Upper lobe of left lung (tissue), 6 donors: ENCODE measurements around the gene EXOC4. TPM values are rescaled to one million over a fixed set of nuclear protein-coding genes. Genes with fewer than 3 reads are reported as not detected.

Source experiments
- ATAC-seq, 2 donors: fragments of 200-7000 bp; cut with Tn5 transposase; one replicate each; pipeline ENCODE4 v1.9.1; 2022; ENCODE audit warnings: mild to moderate bottlenecking in 2 of 2, moderate library complexity in 2 of 2; ENCODE audit not compliant: low FRiP score in 2 of 2
- DNase-seq, 2 donors: peaks; one replicate each; pipeline ENCODE4 v3.0.0-alpha.2; 2019 to 2020
- H3K27ac ChIP-seq, 4 donors: fragments of 200-600 bp; sonication (generic); one replicate each; pipeline ENCODE4 v1.5.1; 2016 to 2019
- H3K27me3 ChIP-seq, 4 donors: fragments of 200-600 bp; sonication (generic); one replicate each; pipeline ENCODE4 v1.5.1; 2017 to 2019
- H3K36me3 ChIP-seq, 4 donors: fragments of 200-600 bp; sonication (generic); one replicate each; pipeline ENCODE4 v1.5.1; 2016 to 2019
- H3K4me1 ChIP-seq, 4 donors: fragments of 200-600 bp; sonication (generic); one replicate each; pipeline ENCODE4 v1.5.1; 2018 to 2019
- H3K4me3 ChIP-seq, 4 donors: fragments of 200-600 bp; sonication (generic); one replicate each; pipeline ENCODE4 v1.5.1; 2017 to 2019; ENCODE audit warnings: mild to moderate bottlenecking in 2 of 4, moderate library complexity in 1 of 4
- H3K9me3 ChIP-seq, 4 donors: fragments of 200-600 bp; sonication (generic); one replicate each; pipeline ENCODE4 v1.5.1; 2018 to 2019
- CTCF ChIP-seq, 6 experiments: fragments of 450-650 bp in 4 of 6; fragments of 200-600 bp in 2 of 6; sonication (generic) in 2 of 6; IDR thresholded peaks; one replicate each; pipeline ENCODE4 v1.5.1; 2016 to 2019; ENCODE audit warnings: antibody characterized with exemption in 6 of 6
- EP300 ChIP-seq, 4 donors: sonication (generic); formaldehyde crosslinking; IDR thresholded peaks; one replicate each; pipeline ENCODE4 v1.5.1; 2017; ENCODE audit warnings: antibody characterized with exemption in 4 of 4, control low read depth in 2 of 4
- POLR2A ChIP-seq, 4 donors: fragments of 450-650 bp; IDR thresholded peaks; one replicate each; pipeline ENCODE4 v1.5.1; 2016 to 2017; ENCODE audit warnings: antibody characterized with exemption in 4 of 4, mild to moderate bottlenecking in 2 of 4
- POLR2AphosphoS5 ChIP-seq, 2 donors: sonication (generic); formaldehyde crosslinking; IDR thresholded peaks; one replicate each; pipeline ENCODE4 v1.5.1; 2017; ENCODE audit warnings: antibody characterized with exemption in 2 of 2
- WGBS, 2 donors: methylation state at CpG; one replicate each; pipeline ENCODE4 v1.1.5; 2017 to 2018; 5-methylcytosine and 5-hydroxymethylcytosine counted together
- total RNA-seq, 6 donors: library from RNA; depleted of rRNA in 4 of 6; stranded (reverse); fragments of >200 nt in 4 of 6; gene quantifications; one replicate each; pipeline versions ENCODE4 v1.1.0 to v1.2.1, GENCODE V29; 2016 to 2021
- donor health status: DM: no; HTN: no; CAD: no; lungs with moderate emphysema.
- donor health status: DM: no; HTN: yes; CAD: no; lungs with severe emphysema.

The EXOC4 gene
- total RNA-seq, 6 donors from 2014 or later: 56.3 to 325 (median 99.4) TPM

- TF ChIP-seq CTCF (IDR thresholded peaks at IDR 0.05) (no peak), EP300 (IDR thresholded peaks at IDR 0.05) (no peak), POLR2AphosphoS5 (IDR thresholded peaks at IDR 0.05) (no peak), POLR2A (IDR thresholded peaks at IDR 0.05) (no peak)
- Histone ChIP-seq H3K4me1 (no peaks in the 10 kb centered on the region), H3K27ac (no peak overlapping the region), H3K27me3 (no peaks in the 10 kb centered on the region), H3K36me3 (no peaks in the 10 kb centered on the region), H3K9me3 (no peaks in the 10 kb centered on the region), H3K4me3 (no peak overlapping the region)
- ATAC-seq (no peak), DNase-seq (no peak)
- 95% methylated on average over 11 of the region's 11 CpGs for WGBS, 2 donors
Measured at GRCh38 chr7:133796782-133797745, 544.2 kb downstream of the EXOC4 start.

- H3K27ac ChIP-seq: no peak overlapping the region
- WGBS, 2 donors: 71 to 88% methylated on average over 3 of the region's 3 CpGs
- no peak for DNase-seq
- no peak for ATAC-seq
- TF ChIP-seq POLR2AphosphoS5 (IDR thresholded peaks at IDR 0.05) (no peak), EP300 (IDR thresholded peaks at IDR 0.05) (no peak), POLR2A (IDR thresholded peaks at IDR 0.05) (no peak), CTCF (IDR thresholded peaks at IDR 0.05) (no peak)
- H3K36me3 ChIP-seq: no peaks in the 10 kb centered on the region
- no peaks in the 10 kb centered on the region for H3K4me1 ChIP-seq
- H3K27me3 ChIP-seq: no peaks in the 10 kb centered on the region
- H3K9me3 ChIP-seq: no peaks in the 10 kb centered on the region
- no peak overlapping the region for H3K4me3 ChIP-seq
Measured at GRCh38 chr7:133797818-133798520, 545.1 kb downstream of the EXOC4 start.

GRCh38 chr7:133801341-133801740 lies 548.5 kb downstream of the EXOC4 start:
- ATAC-seq (no peak), DNase-seq (no peak)
- TF ChIP-seq POLR2AphosphoS5 (IDR thresholded peaks at IDR 0.05) (no peak), EP300 (IDR thresholded peaks at IDR 0.05) (no peak), CTCF (IDR thresholded peaks at IDR 0.05) (no peak), POLR2A (IDR thresholded peaks at IDR 0.05) (no peak)
- no peaks in the 10 kb centered on the region for H3K27me3 ChIP-seq
- H3K36me3 ChIP-seq: no peaks in the 10 kb centered on the region
- H3K9me3 ChIP-seq: no peaks in the 10 kb centered on the region
- H3K27ac ChIP-seq: no peak overlapping the region
- no peaks in the 10 kb centered on the region for H3K4me1 ChIP-seq
- 81 to 89% methylated on average over 6 of the region's 6 CpGs for WGBS, 2 donors
- no peak overlapping the region for H3K4me3 ChIP-seq

- WGBS, 2 donors: 86 to 97% methylated on average over 1 of the region's 1 CpG
- ATAC-seq (no peak), DNase-seq (no peak)
- no peak for TF ChIP-seq CTCF (IDR thresholded peaks at IDR 0.05)
- no peak for TF ChIP-seq EP300 (IDR thresholded peaks at IDR 0.05)
- TF ChIP-seq POLR2A (IDR thresholded peaks at IDR 0.05): no peak
- no peak for TF ChIP-seq POLR2AphosphoS5 (IDR thresholded peaks at IDR 0.05)
- Histone ChIP-seq H3K27ac (no peak overlapping the region), H3K36me3 (no peaks in the 10 kb centered on the region), H3K27me3 (no peaks in the 10 kb centered on the region), H3K4me3 (no peak overlapping the region), H3K4me1 (no peaks in the 10 kb centered on the region), H3K9me3 (no peaks in the 10 kb centered on the region)
Measured at GRCh38 chr7:133804127-133804526, 551.2 kb downstream of the EXOC4 start.
